ENCODE measurements around the gene MRPL20.
"Not testable (repeated sequence)": the region's sequence is repeated elsewhere in the genome, so short reads cannot be mapped to it uniquely, and the experiment has no call there.

MRPL20 gene

DNA sequence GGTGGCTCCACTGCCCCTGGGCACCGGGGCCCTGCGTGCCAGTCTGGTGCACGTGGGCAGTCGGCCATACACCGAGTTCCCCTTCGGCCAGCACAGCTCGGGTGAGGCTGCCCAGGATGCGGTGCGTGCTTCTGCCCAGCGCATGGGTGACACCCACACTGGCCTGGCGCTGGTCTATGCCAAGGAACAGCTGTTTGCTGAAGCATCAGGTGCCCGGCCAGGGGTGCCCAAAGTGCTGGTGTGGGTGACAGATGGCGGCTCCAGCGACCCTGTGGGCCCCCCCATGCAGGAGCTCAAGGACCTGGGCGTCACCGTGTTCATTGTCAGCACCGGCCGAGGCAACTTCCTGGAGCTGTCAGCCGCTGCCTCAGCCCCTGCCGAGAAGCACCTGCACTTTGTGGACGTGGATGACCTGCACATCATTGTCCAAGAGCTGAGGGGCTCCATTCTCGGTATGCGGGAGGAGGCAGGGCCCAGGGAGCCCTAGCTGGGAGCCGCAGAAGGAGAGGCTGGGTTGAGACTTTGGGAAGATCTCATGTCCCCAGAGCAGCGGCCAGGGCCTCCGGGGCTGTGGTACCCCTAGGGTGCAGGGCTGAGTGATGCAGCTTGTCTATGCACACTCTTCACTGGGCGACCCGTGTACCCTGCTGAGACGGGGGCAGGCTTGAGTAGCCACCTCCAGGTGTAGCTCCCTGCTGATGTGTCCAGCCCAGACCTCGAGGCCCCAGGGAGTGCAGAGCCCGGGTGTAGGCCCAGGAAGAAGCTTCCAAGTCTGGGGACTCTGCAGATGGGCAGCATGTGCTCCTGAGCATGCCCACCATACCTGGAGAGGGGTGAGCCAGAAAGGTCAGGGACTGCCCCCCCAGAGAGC lies 30.2 kb upstream of the MRPL20 start:
- no peak for DNase-seq (ENCODE audit: low spot score)

DNA sequence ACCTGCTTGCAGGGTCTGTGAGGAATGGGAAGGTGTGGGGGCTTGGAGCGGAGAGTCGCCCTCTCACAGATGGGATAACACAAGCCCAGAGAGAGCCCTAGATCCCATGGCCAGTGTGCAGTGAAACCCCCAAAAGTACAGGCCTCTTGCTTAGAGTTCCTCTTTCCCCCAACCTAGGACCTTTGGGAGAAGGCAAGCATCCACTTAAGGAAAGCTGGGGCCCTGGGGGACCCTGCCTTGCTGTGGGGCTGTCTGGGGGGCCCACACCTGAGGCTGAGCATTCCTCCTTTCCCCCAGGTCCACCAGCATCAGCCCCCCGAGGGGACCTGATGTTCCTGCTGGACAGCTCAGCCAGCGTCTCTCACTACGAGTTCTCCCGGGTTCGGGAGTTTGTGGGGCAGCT lies 29.5 kb upstream of the MRPL20 start:
- no peak for DNase-seq (ENCODE audit: low spot score)

DNA sequence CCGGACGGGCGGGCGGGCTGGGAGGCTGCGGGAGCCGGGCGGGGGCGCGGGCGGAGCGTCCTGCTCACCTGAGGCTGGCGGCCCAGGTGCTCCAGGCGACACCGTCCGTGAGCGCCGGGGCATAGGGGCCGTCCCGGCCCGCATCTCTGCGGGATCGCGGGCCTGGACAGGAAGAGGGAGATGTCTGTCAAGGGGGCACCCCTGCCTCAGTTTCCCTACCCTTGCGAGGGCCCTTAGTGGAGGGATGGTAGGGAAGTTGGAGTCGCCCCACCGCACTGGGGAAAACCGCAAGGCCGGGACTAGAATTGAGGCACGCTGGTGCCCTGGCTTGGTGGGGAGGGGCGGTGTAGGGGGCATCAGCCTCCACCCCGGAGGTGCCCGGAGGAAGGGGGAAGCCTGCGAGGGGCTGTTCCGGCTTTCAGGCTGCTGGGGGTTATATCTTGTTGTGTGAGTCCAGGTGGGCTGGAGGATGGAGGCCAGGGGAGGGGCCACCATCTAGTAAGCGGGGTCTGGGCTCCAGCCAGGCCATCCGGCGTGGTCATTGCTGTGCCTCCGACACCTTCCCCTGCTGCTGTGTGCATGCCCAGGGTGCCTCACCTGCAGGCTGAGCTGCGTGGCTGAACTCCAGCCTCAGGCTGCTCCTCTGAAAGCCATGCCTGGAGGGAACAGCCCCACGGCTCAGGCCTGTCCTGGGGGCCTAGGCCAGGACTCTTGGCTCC lies 29.0 kb upstream of the MRPL20 start:
- no peak for DNase-seq (ENCODE audit: low spot score)

DNA sequence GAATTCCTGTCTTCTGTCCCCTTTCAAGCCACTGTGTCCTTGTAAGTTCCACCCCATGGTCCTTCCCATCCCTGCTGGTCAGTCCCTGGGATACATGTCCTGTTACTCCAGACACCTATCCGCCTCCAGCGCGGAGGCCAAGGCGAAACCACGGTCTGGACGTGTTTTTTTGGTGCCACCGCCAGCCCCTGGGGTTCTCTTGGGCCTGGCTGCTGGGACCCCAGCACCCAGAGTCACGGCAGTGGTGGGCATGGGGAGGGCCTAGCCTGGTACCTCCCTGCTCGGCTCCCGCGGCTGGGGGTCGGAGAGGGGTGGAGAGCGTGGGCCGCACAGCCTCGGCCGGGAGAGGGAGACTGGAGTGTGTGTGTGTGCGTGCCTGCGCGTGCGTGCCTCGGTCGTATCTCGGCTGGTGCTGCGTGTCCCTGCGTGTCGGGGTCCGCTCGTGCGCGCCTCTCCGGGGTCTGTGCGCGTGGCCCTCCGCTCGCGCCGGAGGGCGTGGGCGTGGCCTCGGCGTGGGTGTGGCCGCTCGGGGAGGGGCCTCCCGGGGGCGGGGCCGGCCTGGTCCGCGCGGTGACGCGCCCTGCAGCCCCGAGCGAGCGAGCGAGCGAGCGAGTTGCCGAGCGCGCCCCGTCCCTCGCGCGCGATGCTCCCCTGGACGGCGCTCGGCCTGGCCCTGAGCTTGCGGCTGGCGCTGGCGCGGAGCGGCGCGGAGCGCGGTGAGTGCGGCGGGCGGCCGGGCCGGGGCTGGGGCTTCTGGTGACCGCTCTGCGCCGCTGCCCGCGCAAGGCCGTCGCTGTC lies 28.2 kb upstream of the MRPL20 start, which contains the start of gene VWA1:
TSS of gene VWA1 (plus strand) at position 585 of the 798 bp plus-strand sequence. CDS start at position 644, 59 bp downstream.
- peak; percentile 59 for DNase-seq (ENCODE audit: low spot score)

- DNase-seq (ENCODE audit: low spot score), result no peak
Measured at GRCh38 chr1:1434824-1435105, 27.7 kb upstream of the MRPL20 start.

DNA sequence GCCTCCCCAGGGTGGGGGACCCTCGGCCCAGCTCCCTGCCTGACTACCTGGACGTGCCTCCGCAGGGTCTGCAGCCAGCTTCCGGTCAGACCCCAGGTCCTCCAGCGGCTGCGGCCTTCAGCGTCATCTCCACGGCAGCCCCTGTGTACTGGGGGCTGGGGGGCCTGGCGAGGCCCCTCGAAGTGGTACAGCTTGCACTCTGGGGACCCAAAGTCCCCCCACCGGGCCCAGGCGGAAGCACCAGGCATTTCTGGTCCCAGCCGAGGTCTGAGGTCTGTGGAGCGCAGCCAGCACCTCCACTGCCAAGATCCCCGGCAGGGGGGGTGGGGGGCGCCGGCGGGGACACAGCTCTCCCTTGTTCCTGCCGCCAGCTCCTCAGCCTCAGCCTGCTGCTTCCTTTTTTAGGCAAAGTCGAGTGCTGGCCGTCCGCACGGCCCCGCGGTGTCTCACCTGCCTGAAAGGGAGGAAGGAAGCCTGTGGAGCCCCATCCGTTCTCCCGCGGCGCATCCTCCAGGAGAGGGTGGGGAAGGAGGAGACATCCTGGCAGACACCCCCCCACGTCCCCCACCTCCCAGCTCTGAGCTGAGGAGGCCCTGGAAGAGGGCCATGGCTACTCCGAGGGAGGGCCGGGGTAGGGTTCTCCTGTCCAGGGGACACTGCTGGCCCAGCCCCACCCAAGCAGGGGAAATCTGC lies 27.2 kb upstream of the MRPL20 start:
- no peak for DNase-seq (ENCODE audit: low spot score)

DNA sequence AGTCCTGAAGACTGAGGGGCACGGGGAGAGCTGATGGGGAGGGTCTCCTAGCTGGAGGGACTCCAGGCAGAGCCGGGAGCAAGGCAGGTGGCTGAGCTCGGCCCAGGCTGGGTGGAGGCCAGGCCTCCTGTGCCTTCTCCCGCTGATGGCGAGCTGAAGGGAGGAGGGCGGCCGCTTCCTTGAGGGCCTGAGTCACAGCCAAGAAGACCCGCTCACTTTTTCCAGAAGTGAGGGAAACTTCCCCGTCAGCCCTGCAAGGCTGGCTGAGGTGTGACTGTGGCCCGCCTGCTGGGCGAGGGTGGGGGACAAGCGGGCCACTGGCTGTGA lies 26.7 kb upstream of the MRPL20 start:
- DNase-seq (ENCODE audit: low spot score), result peak; percentile 27

GRCh38 chr1:1432951-1433803 lies 26.1 kb upstream of the MRPL20 start:
- DNase-seq (ENCODE audit: low spot score), result no peak

- no peak for DNase-seq (ENCODE audit: low spot score)
Measured at GRCh38 chr1:1432274-1432950, 25.3 kb upstream of the MRPL20 start.

DNA sequence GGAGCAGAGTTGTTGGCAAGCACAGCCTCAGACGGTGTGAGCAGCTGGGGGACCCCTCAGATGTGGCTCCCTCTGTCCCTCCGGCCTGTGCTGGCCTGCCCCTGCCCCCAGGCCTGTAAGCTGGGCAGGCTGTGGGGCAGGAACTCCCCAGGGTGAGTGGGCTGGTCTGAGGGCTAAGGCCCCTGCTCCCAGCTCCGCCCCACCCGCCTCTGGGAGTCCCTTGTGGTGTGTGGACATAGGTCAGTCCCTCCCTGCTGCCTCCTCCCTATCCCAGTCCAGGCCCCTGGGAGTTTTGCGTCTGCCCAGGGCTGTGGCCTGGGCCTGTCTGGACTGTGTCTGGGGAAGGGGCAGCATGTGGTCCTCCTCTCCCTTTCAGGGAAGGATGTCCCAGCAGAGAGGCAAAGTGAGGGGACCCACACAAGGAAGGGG lies 24.8 kb upstream of the MRPL20 start:
- no peak for DNase-seq (ENCODE audit: low spot score)

- no peak for DNase-seq (ENCODE audit: low spot score)
Measured at GRCh38 chr1:1430992-1431844, 24.1 kb upstream of the MRPL20 start.

DNA sequence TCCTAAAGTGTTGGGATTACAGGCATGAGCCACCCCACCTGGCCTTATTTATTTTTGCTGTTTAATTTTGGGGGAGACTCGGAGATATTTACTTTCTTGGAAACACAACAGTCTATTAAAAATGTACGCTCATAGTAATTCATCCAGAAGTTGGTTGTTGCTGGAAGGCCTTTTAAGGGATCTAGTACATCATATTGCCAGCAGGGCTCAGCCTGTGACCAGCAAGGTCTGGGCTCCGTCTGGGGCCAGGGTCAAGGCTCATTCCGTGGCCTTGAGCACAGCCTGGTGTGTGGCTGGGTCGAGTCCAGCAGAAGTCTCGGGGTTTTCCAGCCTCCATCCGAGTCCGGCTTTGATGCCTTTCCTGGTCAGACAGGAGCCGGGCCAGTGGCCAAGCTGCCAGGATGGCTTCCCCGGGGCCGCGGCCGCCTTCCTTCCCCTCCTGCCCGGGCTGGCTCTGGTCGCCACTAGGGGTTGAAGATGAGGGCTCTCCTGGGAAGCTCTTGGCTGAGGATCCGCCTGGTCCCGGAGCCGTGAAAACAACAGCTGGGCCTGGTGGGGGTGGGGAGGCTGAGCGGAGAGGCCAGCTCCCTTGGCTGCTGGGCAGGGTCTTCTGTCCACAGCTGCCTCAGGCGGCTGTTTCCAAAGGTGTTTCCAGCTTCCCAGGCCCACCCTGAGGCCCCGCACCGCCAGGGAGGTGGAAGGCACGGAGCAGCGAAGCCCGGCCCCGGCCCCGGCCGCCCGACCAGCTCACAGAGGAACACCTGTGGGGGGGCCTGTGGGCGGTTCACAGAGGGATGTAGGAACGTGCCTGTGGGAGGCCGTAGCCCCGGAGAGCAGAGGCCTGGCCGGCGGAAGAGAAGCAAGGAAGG lies 23.3 kb upstream of the MRPL20 start:
- no peak for DNase-seq (ENCODE audit: low spot score)

GRCh38 chr1:1429671-1430073 lies 22.6 kb upstream of the MRPL20 start:
- DNase-seq (ENCODE audit: low spot score), result no peak

- not testable (repeated sequence) for DNase-seq (ENCODE audit: low spot score)
Measured at GRCh38 chr1:1428967-1429366, 21.9 kb upstream of the MRPL20 start.

DNA sequence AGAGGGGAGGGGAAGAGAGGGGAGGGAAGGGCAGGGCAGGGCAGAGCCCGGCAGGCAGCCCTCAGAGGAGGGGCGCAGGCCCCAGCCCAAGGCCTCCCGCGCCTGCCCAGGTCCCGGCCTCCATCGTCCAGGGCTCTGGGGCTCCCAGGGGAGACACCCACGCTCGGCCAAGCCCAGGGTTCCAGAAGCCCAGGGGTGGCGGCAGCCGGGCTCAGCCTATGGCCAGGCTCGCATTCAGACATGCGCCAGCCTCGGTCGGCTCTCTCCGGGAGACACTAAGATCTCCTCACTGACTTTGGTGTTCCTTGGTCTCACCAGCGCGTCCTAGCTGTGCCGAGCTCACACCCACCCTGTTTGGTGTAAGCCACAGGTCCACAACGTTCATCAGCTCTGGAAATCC lies 21.1 kb upstream of the MRPL20 start:
- no peak for DNase-seq (ENCODE audit: low spot score)

DNA sequence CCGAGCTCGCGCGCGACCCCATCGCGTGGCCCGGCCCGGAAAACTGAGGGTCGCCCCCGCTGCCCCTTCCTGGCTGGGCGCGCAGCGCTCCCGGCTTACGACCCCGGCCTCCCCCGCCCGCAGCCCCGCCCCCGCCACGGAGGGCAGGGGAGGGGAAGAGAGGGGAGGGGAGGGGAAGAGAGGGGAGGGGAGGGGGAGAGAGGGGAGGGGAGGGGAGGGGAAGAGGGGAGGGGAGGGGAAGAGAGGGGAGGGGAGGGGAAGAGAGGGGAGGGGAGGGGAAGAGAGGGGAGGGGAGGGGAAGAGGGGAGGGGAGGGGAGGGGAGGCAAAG lies 20.7 kb upstream of the MRPL20 start:
- no peak for DNase-seq (ENCODE audit: low spot score)

GRCh38 chr1:1427106-1427819 lies 20.2 kb upstream of the MRPL20 start:
- no peak for DNase-seq (ENCODE audit: low spot score)

- DNase-seq (ENCODE audit: low spot score), result no peak
Measured at GRCh38 chr1:1426496-1427105, 19.5 kb upstream of the MRPL20 start.

All from RKO (cell line).